HuH-7.5 (cell line): ENCODE results near the gene FANCF.
"Not testable (repeated sequence)": the region's sequence is repeated elsewhere in the genome, so short reads cannot be mapped to it uniquely, and the experiment has no call there.

ENCODE experiments used
- DNase-seq: peaks from one replicate; pipeline ENCODE4 v3.0.0; 2011; ENCODE audit warnings: low spot score

The FANCF gene

DNA sequence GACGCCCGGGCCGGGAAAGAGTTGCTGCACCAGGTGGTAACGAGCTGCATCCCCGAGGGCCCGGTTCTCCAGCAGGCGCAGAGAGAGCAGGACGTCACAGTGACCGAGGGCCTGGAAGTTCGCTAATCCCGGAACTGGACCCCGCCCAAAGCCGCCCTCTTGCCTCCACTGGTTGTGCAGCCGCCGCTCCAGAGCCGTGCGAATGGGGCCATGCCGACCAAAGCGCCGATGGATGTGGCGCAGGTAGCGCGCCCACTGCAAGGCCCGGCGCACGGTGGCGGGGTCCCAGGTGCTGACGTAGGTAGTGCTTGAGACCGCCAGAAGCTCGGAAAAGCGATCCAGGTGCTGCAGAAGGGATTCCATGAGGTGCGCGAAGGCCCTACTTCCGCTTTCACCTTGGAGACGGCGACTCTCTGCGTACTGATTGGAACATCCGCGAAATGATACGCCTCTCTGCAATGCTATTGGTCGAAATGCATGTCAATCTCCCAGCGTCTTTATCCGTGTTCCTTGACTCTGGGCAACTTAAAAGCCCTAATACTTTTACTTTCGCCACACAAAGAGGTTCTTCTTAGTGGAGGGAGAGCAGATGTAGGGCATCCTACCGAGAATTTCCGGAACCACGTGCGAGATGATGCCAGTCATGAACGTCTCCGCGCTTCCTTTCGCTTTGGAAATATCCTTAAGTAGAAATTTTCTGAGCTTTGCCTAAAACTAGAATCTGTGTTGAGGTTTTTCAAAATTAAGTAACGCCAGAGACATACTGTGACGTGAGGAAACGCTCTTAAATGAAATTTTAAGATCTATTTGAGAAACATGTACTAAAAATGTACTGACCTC lies at the start of gene FANCF:
Gene FANCF, minus strand, starts transcription at position 376 of the 840 bp plus-strand sequence. Its CDS starts 13 bp downstream, at position 363.
- peak; percentile 56 for DNase-seq

GRCh38 chr11:22674470-22675439 lies 49.1 kb upstream of the FANCF start:
- no peak for DNase-seq

DNA sequence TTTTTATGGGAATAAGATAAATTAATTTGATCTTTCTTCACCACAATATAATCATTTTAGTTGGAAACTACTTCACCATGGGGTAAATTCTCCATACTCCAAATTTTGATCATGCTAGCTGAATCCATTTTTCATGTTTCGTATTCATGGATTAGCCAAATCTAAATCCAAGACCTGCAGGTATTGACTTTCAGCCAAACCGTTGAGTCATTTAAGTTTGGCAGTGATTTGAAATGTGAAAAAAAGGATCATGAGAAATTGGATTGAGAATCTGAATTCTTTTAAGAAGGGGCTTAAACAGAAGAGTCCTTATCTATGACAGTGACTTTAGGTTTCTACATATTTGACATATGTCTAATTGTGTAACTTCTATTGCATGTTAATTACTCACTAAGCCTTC lies 46.1 kb upstream of the FANCF start:
- no peak for DNase-seq

DNA sequence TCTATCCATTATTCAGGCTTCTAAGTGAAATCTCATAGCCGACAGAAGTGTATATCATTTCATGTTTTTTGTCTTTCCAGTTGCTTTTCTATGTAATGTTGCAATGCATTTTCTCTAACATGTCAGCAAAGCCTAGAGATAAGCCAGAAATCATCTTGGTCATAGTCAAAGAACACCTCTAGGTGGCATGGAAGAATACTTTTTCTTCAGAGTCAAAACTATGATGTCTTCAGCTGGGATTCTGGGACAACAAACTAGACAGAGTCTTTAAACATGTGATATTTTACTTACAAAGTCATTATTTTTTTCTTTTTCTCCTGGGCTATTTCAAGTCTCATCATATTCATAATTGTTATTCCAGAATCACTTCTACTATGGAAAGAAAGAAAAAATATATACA lies 45.2 kb upstream of the FANCF start:
- no peak for DNase-seq

GRCh38 chr11:22669368-22669767 lies 43.7 kb upstream of the FANCF start:
- no peak for DNase-seq

GRCh38 chr11:22668005-22668796 lies 42.6 kb upstream of the FANCF start:
- no peak for DNase-seq

DNA sequence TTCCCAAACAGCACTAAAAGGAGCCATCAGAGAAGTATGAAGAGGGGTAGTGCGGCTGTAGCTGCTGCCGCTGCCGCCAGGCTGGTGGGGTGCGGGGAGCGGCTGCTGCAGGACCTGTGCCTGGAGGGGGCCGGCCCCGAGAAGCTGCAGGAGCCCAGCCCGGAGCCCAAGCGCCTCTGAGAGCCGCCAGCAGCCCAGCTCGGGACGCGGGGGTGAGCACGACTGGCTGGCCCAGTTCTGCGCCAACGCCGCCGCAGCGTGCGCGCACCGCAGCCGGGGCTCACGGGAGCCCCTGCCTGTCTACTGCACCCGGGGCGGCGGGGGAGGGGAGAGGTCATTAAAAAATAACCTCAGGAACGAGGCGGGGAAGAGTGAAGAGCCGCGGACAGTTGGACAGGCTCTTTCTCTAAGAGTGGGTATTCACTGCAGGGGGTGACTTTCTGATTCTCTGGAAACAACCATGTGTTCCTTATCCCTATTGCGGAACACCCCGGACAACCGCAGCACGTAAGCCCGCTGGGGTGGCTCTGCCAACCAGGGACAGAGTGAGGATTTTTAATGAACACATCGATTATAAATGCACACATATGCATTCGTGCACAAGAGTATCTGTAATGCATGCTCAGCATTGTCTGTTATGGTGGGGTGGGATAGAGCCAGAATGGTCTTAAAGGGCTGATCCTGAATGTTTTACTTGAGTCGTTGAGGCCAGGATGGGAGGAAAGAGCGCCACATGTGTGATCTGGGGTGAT lies 41.2 kb upstream of the FANCF start:
- peak; percentile 34 for DNase-seq

- DNase-seq: no peak
Measured at GRCh38 chr11:22666325-22666687, 40.7 kb upstream of the FANCF start, which contains the start of gene GAS2. GAS2 (plus strand) TSS chr11:22666611; CDS start chr11:22674870, 8,259 bp downstream.

GRCh38 chr11:22659783-22660182 lies 34.2 kb upstream of the FANCF start:
- DNase-seq: no peak

GRCh38 chr11:22657101-22657694 lies 31.6 kb upstream of the FANCF start:
- DNase-seq: no peak

GRCh38 chr11:22656130-22656529 lies 30.5 kb upstream of the FANCF start:
- no peak for DNase-seq

GRCh38 chr11:22652346-22652745 lies 26.7 kb upstream of the FANCF start:
- not testable (repeated sequence) for DNase-seq

- no peak for DNase-seq
Measured at GRCh38 chr11:22641559-22641958, 15.9 kb upstream of the FANCF start.

DNA sequence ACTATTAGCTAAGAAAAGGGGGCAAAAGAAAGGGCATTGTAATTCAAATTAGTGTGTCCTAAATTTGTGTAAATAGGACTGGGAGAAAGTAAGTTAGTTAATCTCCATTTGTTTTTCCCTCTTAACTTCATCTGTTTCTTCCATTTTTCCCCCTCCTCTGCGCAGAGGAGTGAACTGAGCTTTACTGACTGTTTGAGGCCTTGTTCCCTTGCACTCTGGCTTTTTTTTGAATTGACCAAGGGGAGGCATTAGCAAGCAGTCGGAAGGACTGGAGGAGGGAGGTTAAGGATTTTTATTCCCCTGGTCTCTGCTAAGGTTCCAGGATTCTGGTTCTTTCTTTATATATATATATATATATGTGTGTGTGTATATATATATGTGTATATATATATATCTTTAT lies 15.2 kb upstream of the FANCF start:
- no peak for DNase-seq

- DNase-seq: no peak
Measured at GRCh38 chr11:22635689-22636088, 10.1 kb upstream of the FANCF start.

GRCh38 chr11:22634897-22635629 lies 9.4 kb upstream of the FANCF start:
- no peak for DNase-seq

- no peak for DNase-seq
Measured at GRCh38 chr11:22633354-22633902, 7.8 kb upstream of the FANCF start.

GRCh38 chr11:22627421-22627820 lies 1.8 kb upstream of the FANCF start:
- DNase-seq: no peak

- no peak for DNase-seq
Measured at GRCh38 chr11:22626573-22627239, 1.1 kb upstream of the FANCF start.
